Esophagus muscularis mucosa (tissue), 3 donors: ENCODE measurements around the gene TBPL1.

Experiments
- CTCF ChIP-seq, 3 experiments: fragments of 200-600 bp in 2 of 3; fragments of 450-650 bp in 1 of 3; sonication (generic) in 2 of 3; IDR thresholded peaks; one replicate each; pipeline ENCODE4 v1.5.1; 2017 to 2019; ENCODE audit warnings: antibody characterized with exemption in 3 of 3, mild to moderate bottlenecking in 2 of 3, moderate library complexity in 1 of 3
- POLR2A ChIP-seq: fragments of 450-650 bp; IDR thresholded peaks from one replicate; pipeline ENCODE4 v1.6.1; 2017; ENCODE audit warnings: antibody characterized with exemption, moderate library complexity, mild to moderate bottlenecking, low read depth
- POLR2AphosphoS5 ChIP-seq, 2 donors: sonication (generic); formaldehyde crosslinking; IDR thresholded peaks; one replicate each; pipeline ENCODE4 v1.6.1; 2017; ENCODE audit warnings: antibody characterized with exemption in 2 of 2

GRCh38 chr6:134002821-134003220 lies 49.8 kb downstream of the TBPL1 start:
- TF ChIP-seq POLR2A (no peak), CTCF (IDR thresholded peaks at IDR 0.05) (no peak), POLR2AphosphoS5 (IDR thresholded peaks at IDR 0.05) (no peak)
